HG02571 (cell line): ENCODE measurements around the gene TPK1.
A peak's percentile ranks its signal among the peaks of the same experiment; 100 is the strongest.
"Not testable (repeated sequence)": the region's sequence is repeated elsewhere in the genome, so short reads cannot be mapped to it uniquely, and the experiment has no call there.

Experiments used
- ATAC-seq: cut with Tn5 transposase; IDR thresholded peaks from one replicate; pipeline ENCODE4 v1.9.1; 2021; ENCODE audit warnings: mild to moderate bottlenecking, moderate library complexity; ENCODE audit not compliant: unreplicated experiment

The TPK1 gene

DNA sequence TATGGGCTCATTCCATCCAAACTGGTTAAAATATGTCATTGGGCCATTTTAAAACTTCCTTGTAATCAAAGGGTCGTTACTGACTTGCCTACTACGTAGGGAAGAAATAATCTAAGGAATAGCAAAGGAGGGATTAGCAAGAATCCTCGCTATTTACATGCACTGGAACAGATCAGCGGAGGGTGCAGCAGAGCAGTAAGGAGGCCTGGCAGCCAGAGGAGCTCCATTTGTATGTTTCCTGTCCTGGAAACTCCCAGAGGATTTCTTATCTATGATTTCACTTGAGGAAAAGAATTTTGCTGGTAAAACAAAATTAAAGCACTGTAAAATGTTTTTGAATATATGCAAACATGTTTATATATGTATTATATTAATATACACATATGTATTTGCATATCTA, 107.3 kb downstream of the TPK1 start:
- ATAC-seq = no peak

DNA sequence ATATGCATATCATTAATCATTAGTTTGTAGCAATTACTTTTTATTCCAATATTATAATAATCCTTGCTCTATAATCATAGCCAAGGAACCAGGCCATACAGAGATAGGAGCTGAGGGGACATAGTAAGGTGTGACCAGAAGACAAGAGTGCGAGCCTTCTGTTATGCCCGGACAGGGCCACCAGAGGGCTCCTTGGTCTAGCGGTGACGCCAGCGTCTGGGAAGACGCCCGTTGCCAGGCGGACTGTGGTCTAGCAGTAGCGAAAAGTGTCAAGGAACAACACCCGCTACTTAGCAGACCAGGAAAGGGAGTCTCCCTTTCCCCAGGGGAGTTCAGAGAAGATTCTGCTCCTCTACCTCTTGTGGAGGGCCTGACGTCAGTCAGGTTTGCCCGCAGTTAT, 109.0 kb downstream of the TPK1 start:
- ATAC-seq = not testable (repeated sequence)

DNA sequence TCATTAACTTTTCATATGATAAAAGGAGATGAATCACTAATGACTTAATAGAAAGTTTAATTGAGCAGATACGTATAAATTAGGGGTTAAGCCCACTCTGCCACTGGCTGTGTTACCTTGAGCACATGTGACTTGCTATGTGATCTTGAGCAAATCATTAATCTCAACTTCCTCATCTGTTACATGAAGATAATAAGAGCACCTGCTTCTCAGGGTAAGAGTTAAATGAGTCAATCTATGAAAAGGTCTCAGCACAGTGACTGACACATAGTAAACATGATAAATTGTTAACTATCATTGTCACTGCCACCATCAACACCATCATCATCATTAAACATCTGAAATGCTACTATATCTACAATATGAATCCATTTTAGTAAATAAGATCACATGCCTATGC, 110.8 kb downstream of the TPK1 start:
- ATAC-seq = peak; percentile 94

DNA sequence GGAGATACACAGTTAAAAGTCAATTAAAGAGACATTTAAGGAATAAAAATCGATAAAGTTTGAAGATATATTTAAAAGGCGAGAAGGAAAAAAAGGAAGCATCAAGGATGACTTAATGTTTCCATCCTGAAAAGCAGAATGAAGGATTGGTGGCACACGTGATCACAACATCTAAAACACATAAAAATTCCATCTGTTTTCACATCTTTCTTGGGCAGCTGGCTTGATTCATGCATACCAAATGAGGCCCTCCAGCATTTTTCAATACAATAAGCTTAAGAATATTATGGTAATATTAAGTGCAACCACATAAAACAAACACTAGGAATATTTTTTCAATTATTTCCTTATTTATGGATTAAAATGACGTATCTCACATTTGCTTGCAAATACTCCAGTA, 112.6 kb downstream of the TPK1 start:
- ATAC-seq = no peak

- no peak for ATAC-seq
These were observed 115.1 kb downstream of the TPK1 start for GRCh38 chr7:144720710-144721109.

- no peak for ATAC-seq
These were observed 115.7 kb downstream of the TPK1 start for GRCh38 chr7:144720149-144720548.

- ATAC-seq = no peak
These were observed 118.1 kb downstream of the TPK1 start for GRCh38 chr7:144717720-144718119.

DNA sequence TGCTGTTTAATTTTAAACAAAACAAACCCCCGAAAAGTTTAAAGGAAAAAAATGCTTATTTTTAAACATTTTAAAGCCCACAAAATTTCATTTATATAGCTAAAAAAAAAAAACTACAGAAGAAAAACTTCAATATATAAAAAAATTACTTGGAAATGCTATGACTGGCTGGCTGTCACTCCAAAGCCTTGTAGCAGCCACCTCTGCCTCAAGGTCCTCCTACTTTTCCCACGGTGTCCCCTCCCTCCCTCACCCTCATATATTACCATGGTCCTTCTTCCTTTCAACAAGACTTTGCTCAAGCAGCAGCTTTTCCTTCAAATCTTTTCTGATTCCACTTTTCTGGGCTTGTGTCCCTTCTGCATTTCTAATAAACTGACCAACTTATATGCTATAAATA, 122.0 kb downstream of the TPK1 start:
- no peak for ATAC-seq

DNA sequence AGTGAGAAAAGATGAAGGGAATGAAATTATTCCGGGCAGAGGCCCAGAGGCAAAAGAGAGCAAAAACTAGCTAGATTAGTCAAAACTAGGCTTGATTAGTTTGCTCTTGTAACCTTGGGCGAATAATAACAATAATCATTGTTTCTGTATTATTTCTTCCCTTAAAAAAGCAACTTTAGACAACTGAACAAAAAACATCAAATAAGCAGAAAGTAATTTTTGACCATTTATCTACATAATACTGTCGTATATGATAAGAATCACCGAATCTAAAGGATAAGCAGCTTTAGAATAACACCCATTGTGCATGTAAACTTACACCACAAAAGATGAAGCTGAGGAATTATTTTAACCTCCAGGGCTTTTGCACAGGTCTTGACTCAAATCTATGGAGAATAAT, 125.1 kb downstream of the TPK1 start:
- ATAC-seq = no peak

DNA sequence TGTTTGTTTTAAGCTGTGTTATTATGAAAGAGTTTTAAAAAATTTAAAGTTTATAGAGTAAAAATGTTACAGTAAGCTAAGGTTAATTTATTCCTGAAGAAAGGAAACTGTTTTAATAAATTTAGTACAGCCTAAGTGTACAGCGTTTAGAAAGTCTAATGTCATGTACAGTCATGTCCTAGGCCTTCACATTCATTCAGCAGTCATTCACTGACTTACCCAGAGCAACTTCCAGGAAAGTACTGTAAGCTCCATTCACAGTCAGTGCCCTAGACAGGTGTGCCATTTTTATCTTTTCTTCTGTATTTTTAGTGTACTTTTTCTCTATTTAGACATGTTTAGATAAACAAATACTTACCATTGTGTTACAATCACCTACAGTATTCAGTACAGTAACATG, 126.8 kb downstream of the TPK1 start:
- no peak for ATAC-seq

- no peak for ATAC-seq
These were observed 144.6 kb downstream of the TPK1 start for GRCh38 chr7:144691240-144691639.

DNA sequence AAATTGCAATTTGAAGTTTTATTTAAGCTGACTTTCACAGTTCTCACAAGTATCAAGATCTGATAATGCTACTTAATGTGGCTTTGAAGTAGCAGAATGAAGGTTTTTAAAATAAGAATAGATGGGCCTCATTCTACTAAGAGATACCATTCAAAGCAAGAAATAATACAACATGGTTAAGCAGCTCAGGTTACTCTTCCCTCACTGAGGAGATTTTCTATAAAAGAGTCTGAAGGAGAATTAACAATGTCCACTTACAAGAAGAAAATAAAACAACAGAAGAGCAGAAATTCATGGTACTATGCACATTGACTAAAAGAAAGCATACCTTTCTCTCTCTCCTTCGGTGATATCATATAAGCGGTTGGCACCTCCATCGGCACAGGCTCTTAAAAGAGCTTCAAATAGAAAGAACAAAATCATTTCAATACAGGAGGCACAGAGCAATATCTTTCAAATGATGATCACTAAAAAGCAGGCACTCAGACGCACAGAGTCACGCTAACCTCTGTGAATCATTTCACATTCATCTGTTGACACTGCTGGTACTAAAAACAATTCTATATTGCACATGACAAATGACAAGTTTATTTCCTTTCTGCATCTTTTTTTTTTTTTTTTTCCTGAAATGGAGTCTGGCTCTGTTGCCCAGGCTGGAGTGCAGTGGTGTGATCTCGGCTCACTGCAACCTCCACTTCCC, 153.1 kb downstream of the TPK1 start:
- ATAC-seq = no peak

- no peak for ATAC-seq
These were observed 159.4 kb downstream of the TPK1 start for GRCh38 chr7:144676492-144676891.

DNA sequence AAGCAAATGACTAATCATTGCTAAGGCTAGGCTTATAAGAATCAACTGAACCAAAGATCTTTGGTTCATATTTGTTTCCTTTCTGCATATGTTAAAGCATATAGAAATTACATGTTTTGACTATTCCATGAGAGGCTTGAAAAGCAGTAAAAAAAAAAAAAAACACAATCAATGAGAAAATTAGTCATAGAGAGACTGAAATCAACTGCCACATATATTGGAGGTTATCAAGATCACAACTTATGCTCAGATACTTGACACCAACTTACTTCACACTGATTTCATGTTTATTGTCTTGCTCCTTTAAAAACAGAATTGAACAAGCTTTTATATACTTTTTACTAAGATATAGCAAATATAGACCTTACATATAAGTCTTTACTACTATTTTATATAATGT, 161.3 kb downstream of the TPK1 start:
- ATAC-seq = no peak

DNA sequence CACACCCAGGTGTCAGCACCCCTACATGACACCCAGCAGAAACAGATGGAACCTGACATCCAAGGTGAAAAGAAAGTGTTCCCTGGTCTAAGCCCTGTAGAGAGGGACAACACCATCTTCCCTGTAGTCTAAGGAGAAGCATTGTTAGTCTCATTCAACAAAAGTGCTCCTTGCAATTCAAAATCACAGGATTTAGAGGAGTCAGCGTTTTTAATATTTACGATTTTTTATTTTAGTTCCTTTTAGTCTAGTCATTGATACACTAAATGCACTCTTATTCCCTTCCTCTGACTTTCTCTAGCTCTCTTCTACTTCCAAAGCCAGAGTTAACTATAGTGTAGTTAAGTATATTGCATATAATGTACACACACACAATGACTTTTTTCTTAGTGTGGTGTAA, 163.0 kb downstream of the TPK1 start:
- no peak for ATAC-seq

GRCh38 chr7:144671429-144671828, 164.4 kb downstream of the TPK1 start:
- ATAC-seq = no peak

DNA sequence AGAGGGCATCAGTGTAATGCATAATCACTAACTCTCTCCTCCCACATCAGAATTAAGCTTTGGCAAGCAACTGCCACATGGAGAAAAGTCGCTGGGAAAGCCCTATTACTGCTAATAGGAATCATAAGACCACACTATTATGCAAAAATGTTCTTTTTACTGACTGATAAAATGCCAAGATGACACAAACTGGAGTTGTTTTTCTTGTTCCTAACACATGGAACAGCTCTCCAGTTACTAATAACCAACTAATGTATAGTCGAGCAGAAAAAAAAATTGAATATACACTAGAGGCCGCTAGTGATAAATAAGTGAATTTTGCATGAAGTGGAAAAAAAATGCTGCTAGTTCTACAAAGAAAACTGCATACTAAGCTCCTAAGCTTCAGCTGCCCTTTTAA, 165.6 kb downstream of the TPK1 start:
- no peak for ATAC-seq

DNA sequence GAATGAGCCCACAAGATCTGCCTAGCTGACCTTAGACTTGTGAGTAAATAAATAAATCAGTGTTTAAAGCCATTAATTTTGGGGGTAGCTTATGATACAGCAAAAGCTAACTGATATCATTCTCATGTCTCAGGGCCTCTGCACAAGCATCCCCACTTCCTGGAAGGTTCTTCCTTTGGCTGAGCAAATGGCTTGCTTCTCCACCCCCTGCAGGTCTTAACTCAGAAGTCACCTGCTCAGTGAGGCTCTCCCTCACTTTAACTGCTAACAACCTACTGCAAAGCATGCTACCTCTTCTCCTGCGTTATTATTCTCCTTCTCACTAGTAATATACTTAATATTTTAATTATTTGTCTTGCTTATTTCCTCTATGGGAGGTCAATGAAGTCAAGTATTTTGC, 167.3 kb downstream of the TPK1 start:
- ATAC-seq = no peak

DNA sequence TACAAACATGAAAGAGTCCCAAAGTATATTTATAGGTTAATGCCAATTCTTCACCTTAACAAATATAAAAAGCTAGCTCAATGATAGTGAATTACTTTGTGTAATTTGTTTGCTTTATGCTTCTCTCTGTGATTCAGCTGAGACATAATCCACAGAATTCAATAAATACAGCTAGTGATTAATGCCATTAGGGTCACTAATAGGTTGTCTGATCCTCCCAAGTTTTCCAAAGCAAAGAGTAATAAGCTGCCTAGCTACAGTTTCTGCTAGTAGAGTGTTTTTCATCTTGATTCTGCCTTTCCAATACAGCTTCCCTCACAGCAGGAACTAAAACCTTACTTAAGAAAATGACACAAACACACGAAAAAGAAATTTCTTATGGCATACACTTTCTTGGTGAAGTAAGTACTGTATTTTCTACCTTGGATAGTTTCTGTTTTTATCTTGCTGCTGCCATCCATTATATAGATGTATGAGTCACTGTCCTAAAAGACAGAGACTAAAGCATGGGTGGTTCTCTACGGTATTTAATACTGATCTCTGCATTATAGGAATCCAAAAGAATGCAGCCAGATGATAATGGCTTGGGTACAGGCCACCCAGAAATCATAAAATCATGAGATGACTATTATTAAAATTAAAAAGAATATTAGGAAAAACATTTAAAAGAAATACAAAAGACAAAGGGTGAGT, 170.0 kb downstream of the TPK1 start:
- no peak for ATAC-seq

DNA sequence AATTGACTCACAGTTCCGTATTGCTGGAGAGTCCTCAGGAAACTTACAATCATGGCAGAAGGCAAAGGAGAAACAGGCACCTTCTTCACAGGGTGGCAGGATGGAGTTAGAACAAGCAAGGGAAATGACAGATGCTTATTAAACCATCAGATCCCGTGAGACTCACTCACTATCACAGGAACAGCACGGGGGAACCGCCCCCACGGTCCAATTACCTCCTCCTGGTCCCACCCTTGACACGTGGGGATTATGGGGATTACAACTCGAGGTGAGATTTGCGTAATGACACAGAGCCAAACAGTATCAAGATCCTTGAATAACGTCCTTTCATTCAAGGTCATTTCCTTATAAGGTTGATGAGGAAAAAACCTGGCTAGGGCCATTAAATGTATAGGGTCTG, 176.6 kb downstream of the TPK1 start:
- ATAC-seq = no peak

GRCh38 chr7:144656965-144657517, 178.8 kb downstream of the TPK1 start:
- ATAC-seq = peak; percentile 70

- ATAC-seq = no peak
These were observed 182.4 kb downstream of the TPK1 start for GRCh38 chr7:144653449-144653848.
